K562 (cell line): ENCODE measurements around the gene ATXN1. TPM values are rescaled to one million over a fixed set of nuclear protein-coding genes. Genes with fewer than 3 reads are reported as not detected.

Experiments used
- ATAC-seq: fragments of 200-7000 bp; cut with Tn5 transposase; 3 replicates; pipeline ENCODE4 v1.9.1; 2020; ENCODE audit warnings: moderate library complexity
- BruUV-seq: library from RNA; stranded (reverse); fragments of 400-500 nt; replicated peaks from 2 replicates; lab custom pipeline; 2021; lab: Mats Ljungman, UMichigan
- CTCF ChIA-PET: fragments of 300-600 bp; formaldehyde crosslinking; extraction: SDS; loops from one replicate; lab custom pipeline; 2021; ENCODE audit warnings: low intra/inter-chr PET ratio; lab: Yijun Ruan, JAX
- POLR2A ChIA-PET: fragments of 300-600, 350-650 bp; sonication (Branson Sonifier 250); formaldehyde crosslinking; extraction: SDS; loops from one replicate; lab custom pipeline; 2021; ENCODE audit warnings: antibody characterized with exemption, inconsistent platforms; lab: Yijun Ruan, JAX
- DNase-seq, 4 experiments: peaks; one replicate each; pipeline versions ENCODE4 v3.0.0 to v3.0.0-alpha.2; 2011 to 2018; ENCODE audit warnings: low spot score in 3 of 4, mixed read lengths in 3 of 4; ENCODE audit errors: extremely low read depth in 1 of 4
- FAIRE-seq: peaks from 2 replicates; lab custom pipeline; 2011; peaks lifted over from hg19 to GRCh38; lab: Jason Lieb, UNC
- H2AFZ ChIP-seq: 2 replicates; pipeline ENCODE4 v1.6.0; 2011; ENCODE audit warnings: low read depth, low read length, control low read depth, inconsistent platforms
- H3K27ac ChIP-seq: fragments of 200-600 bp; 3 replicates; pipeline ENCODE4 v1.8.0; 2011; ENCODE audit warnings: low read depth, mild to moderate bottlenecking, control low read depth, inconsistent platforms, low read length, moderate library complexity, mixed read lengths; ENCODE audit errors: extremely low read depth
- H3K27me3 ChIP-seq, 2 experiments: fragments of 300-600 bp in 1 of 2; 2 replicates in 1 of 2; 3 replicates in 1 of 2; pipeline versions ENCODE4 v1.6.0 to v1.8.0; 2011; ENCODE audit warnings: inconsistent platforms in 2 of 2, low read length in 2 of 2, mild to moderate bottlenecking in 1 of 2, mixed read lengths in 1 of 2, moderate library complexity in 1 of 2; ENCODE audit not compliant: control insufficient read depth in 2 of 2, insufficient read depth in 2 of 2
- H3K36me3 ChIP-seq: fragments of 300-600 bp; 3 replicates; pipeline ENCODE4 v1.8.0; 2011; ENCODE audit warnings: mild to moderate bottlenecking, low read length, inconsistent platforms; ENCODE audit not compliant: control insufficient read depth, insufficient read depth
- H3K4me1 ChIP-seq, 2 experiments: fragments of 200-600 bp in 1 of 2; replicated peaks in 1 of 2; 2 replicates in 1 of 2; 3 replicates in 1 of 2; pipeline versions ENCODE4 v1.5.1 to v1.8.0; 2011; ENCODE audit warnings: inconsistent platforms in 2 of 2, low read length in 2 of 2, mild to moderate bottlenecking in 1 of 2, mixed read lengths in 1 of 2, moderate library complexity in 1 of 2; ENCODE audit not compliant: control insufficient read depth in 2 of 2, insufficient read depth in 2 of 2
- H3K4me2 ChIP-seq: 2 replicates; pipeline ENCODE4 v1.6.1; 2011; ENCODE audit warnings: low read length, control low read depth, inconsistent platforms, mixed read lengths; ENCODE audit not compliant: insufficient read depth
- H3K4me3 ChIP-seq: fragments of 200-600 bp; sonication (generic), shearing (Covaris generic); 2 replicates; pipeline ENCODE4 v1.5.1; 2016; ENCODE audit warnings: control low read depth, inconsistent platforms
- H3K79me2 ChIP-seq: fragments of 200-600 bp; 3 replicates; pipeline ENCODE4 v1.8.0; 2011; ENCODE audit warnings: low read length, inconsistent platforms; ENCODE audit not compliant: control insufficient read depth, insufficient read depth
- H3K9ac ChIP-seq, 2 experiments: 2 replicates each; pipeline versions ENCODE4 v1.6.0 to v1.6.1; 2011; ENCODE audit warnings: low read depth in 2 of 2, low read length in 2 of 2, control low read depth in 1 of 2, inconsistent platforms in 1 of 2, mild to moderate bottlenecking in 1 of 2, mixed read lengths in 1 of 2; ENCODE audit not compliant: insufficient read depth in 1 of 2
- H3K9me1 ChIP-seq: one replicate; pipeline ENCODE4 v1.6.0; 2011; ENCODE audit warnings: inconsistent platforms, mild to moderate bottlenecking, low read length, moderate library complexity; ENCODE audit not compliant: control insufficient read depth, insufficient read depth
- H3K9me3 ChIP-seq: replicated peaks from 2 replicates; pipeline ENCODE4 v1.5.1; 2011; ENCODE audit warnings: low read depth, low read length, inconsistent platforms; ENCODE audit not compliant: control insufficient read depth, insufficient read depth
- H4K20me1 ChIP-seq: replicated peaks from 2 replicates; pipeline ENCODE4 v1.6.1; 2011; ENCODE audit warnings: low read length, inconsistent platforms, mixed read lengths; ENCODE audit not compliant: control insufficient read depth, insufficient read depth
- BRF1 ChIP-seq: IDR thresholded peaks from 3 replicates; pipeline ENCODE4 v1.6.1; 2011; ENCODE audit warnings: borderline replicate concordance, mild to moderate bottlenecking; ENCODE audit not compliant: insufficient read length; ENCODE audit errors: extremely low read depth
- NR2C2 ChIP-seq, 2 experiments: fragments of 200-800 bp in 1 of 2; sonication (Bioruptor generic) in 1 of 2; sonication (generic) in 1 of 2; formaldehyde crosslinking in 1 of 2; IDR thresholded peaks; 2 replicates each; pipeline versions ENCODE4 v1.6.1 to v1.8.0; 2016 to 2022; ENCODE audit warnings: mild to moderate bottlenecking in 1 of 2, missing compliant biosample characterization in 1 of 2, missing genetic modification characterization in 1 of 2, missing genetic modification reagents in 1 of 2
- ZNF408 ChIP-seq: fragments of 250-450 bp; sonication (Bioruptor Pico); IDR thresholded peaks from 2 replicates; pipeline ENCODE4 v1.4.0; 2020; ENCODE audit warnings: low read depth, mild to moderate bottlenecking, moderate library complexity
- WGBS: fragments of 100-300 bp; shearing (Covaris generic); methylation state at CpG from one replicate; pipeline ENCODE4 v1.1.6; 2016; ENCODE audit warnings: low coverage, mixed read lengths; ENCODE audit not compliant: insufficient coverage; ENCODE audit errors: missing lambda C conversion rate; 5-methylcytosine and 5-hydroxymethylcytosine counted together
- in situ Hi-C: fragments of 300-500 bp; cut with MboI; formaldehyde crosslinking; loops from 4 replicates; pipeline ENCODE4 v1.15.0; 2018; ENCODE audit warnings: inconsistent platforms, mixed read lengths
- intact Hi-C: fragments of 100-400 bp; cut with micrococcal nuclease; formaldehyde crosslinking; loops from 2 replicates; pipeline ENCODE4 v1.14.2; 2022
- polyA plus RNA-seq, 8 experiments: library from polyadenylated mRNA; depleted of rRNA in 4 of 8; stranded (reverse) in 5 of 8; unstranded in 3 of 8; fragments of >200 nt; fragmentation: Nextera tagmentation in 2 of 8; fragmentation: Illumina TruSeq in 1 of 8; extraction: Ambion mirVana in 2 of 8; extraction: Trizol in 1 of 8; gene quantifications; 2 replicates each; pipeline versions ENCODE4 v1.2.1 to v1.2.3, GENCODE V29; 2011 to 2014; ENCODE audit warnings: inconsistent platforms in 1 of 8, missing spikeins in 1 of 8
- total RNA-seq, 7 experiments: library from RNA; depleted of rRNA in 6 of 7; stranded (reverse); fragments of >200 nt in 6 of 7; fragmentation: Illumina TruSeq in 2 of 7; extraction: Trizol in 2 of 7; gene quantifications; 2 replicates each; pipeline versions ENCODE4 v1.2.1 to v1.2.3, GENCODE V29; 2011 to 2021; ENCODE audit warnings: low replicate concordance in 1 of 7
- TF ChIP-seq, protein P1 (sequence below): fragments of 250-450 bp; sonication (Bioruptor Pico); IDR thresholded peaks from 2 replicates; pipeline ENCODE4 v1.5.1; 2021; ENCODE audit warnings: mild to moderate bottlenecking
- TF ChIP-seq, protein P2 (sequence below): sonication (generic); IDR thresholded peaks from 2 replicates; pipeline ENCODE4 v1.6.1; 2016
- TF ChIP-seq, protein P3 (sequence below): fragments of 450-650 bp; formaldehyde crosslinking; IDR thresholded peaks from 2 replicates; pipeline ENCODE4 v1.4.0; 2020; ENCODE audit warnings: mild to moderate bottlenecking, mixed read lengths

ATXN1 gene
- total and polyA plus RNA-seq, 9 of the 15 experiments (the other 6 are each of a cell fraction or from before 2014, with no cell fraction given) = under 0.01 to 1.2 (median 0.58) TPM

DNA sequence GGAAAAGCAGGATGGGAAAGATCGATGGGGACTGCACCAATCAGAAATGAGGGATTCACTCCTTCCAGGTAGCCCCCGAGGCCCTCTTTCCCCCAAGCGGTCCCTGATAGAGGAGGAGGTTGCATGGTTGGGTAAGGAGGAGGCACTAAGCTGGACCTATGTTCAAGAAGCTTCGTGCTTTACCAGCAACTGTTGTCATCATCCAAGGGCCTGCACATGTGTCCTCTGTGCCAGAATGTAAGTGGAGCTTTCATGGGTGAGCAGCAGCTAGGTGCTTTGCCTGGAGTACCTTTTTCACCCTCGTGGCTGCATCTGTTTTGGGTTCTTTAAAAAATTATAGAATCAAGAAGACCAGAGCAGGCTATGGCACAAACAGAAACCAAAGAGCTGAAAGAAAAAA, 468.8 kb downstream of the ATXN1 start (continued):
- TF ChIP-seq, protein P1, sequence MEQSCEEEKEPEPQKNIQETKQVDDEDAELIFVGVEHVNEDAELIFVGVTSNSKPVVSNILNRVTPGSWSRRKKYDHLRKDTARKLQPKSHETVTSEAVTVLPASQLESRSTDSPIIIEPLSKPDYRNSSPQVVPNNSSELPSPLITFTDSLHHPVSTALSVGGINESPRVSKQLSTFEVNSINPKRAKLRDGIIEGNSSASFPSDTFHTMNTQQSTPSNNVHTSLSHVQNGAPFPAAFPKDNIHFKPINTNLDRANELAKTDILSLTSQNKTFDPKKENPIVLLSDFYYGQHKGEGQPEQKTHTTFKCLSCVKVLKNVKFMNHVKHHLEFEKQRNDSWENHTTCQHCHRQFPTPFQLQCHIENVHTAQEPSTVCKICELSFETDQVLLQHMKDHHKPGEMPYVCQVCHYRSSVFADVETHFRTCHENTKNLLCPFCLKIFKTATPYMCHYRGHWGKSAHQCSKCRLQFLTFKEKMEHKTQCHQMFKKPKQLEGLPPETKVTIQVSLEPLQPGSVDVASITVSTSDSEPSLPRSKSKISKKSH (CRISPR knock-in tag) = no peak
- TF ChIP-seq ZNF408 = no peak
- no peak for TF ChIP-seq BRF1
- TF ChIP-seq, protein P2, sequence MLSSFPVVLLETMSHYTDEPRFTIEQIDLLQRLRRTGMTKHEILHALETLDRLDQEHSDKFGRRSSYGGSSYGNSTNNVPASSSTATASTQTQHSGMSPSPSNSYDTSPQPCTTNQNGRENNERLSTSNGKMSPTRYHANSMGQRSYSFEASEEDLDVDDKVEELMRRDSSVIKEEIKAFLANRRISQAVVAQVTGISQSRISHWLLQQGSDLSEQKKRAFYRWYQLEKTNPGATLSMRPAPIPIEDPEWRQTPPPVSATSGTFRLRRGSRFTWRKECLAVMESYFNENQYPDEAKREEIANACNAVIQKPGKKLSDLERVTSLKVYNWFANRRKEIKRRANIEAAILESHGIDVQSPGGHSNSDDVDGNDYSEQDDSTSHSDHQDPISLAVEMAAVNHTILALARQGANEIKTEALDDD = no peak
- TF ChIP-seq, all 486 proteins: peak for 0

DNA sequence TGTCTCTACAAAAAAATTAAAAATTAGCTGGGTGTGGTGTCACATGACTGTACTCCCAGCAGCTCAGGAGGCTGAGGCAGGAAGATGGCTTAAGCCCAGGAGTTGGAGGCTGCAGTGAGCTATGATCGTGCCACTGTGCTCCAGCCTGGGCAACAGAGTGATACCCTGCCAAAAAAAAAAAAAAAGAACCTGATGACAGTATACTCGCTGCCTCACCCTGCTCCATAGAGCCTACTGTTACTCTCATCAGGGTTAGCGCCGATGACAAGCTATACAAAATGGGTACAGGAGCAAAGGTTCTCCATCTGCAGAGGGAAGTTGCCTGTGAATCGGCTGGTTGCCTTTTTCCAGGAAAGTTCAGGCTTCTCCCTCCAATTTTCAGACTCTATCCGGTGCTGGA, 469.5 kb downstream of the ATXN1 start:
- Histone ChIP-seq H3K4me1 (peaks cover 0 to 7% of the 10 kb centered on the region in 2 experiments; a peak in 1 of 5 replicates), H3K27ac (no peak overlapping the region), H3K27me3 (no peaks in the 10 kb centered on the region), H3K9me3 (no peaks in the 10 kb centered on the region; the same call in 1 of the 2 replicates), H3K9ac (no peak overlapping the region), H3K9me1 (no peaks in the 10 kb centered on the region), H2AFZ (no peak overlapping the region), H3K36me3 (peaks cover 71% of the 10 kb centered on the region), H3K4me2 (no peak overlapping the region), H3K79me2 (no peaks in the 10 kb centered on the region), H3K4me3 (no peak overlapping the region), H4K20me1 (no peaks in the 10 kb centered on the region)
- FAIRE-seq (no peak), DNase-seq (no peak), ATAC-seq (no peak)
- WGBS = 86% methylated on average over 6 of the region's 6 CpGs
- in situ Hi-C loops = no loop called here
- TF ChIP-seq, protein P3, sequence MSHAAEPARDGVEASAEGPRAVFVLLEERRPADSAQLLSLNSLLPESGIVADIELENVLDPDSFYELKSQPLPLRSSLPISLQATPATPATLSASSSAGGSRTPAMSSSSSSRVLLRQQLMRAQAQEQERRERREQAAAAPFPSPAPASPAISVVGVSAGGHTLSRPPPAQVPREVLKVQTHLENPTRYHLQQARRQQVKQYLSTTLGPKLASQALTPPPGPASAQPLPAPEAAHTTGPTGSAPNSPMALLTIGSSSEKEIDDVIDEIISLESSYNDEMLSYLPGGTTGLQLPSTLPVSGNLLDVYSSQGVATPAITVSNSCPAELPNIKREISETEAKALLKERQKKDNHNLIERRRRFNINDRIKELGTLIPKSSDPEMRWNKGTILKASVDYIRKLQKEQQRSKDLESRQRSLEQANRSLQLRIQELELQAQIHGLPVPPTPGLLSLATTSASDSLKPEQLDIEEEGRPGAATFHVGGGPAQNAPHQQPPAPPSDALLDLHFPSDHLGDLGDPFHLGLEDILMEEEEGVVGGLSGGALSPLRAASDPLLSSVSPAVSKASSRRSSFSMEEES = peak; percentile 62
- no peak for TF ChIP-seq NR2C2 (CRISPR knock-in tag; IDR thresholded peaks at IDR 0.05)
- no peak for TF ChIP-seq NR2C2 (tag; IDR thresholded peaks at IDR 0.05)
- ChIA-PET POLR2A (interaction anchor here (0.5 to 5.3 kb wide), 4 partner anchors 15 to 25 kb away, joined by 3 to 36 read pairs (median 8); no protein-coding TSS in a partner anchor), CTCF (no interaction called here)
- intact Hi-C loops = no loop called here
- no TSS peak for BruUV-seq
